Mucosa of stomach (tissue), 1 donor: Measurements from ENCODE around the gene SARM1.

ENCODE experiments used
- H3K27me3 ChIP-seq: one replicate; pipeline ENCODE4 v1.7.0; 2013; ENCODE audit warnings: mild to moderate bottlenecking, low read length; ENCODE audit not compliant: control insufficient read depth, insufficient read depth
- H3K36me3 ChIP-seq: one replicate; pipeline ENCODE4 v1.7.0; 2013; ENCODE audit warnings: low read length; ENCODE audit not compliant: control insufficient read depth, insufficient read depth
- H3K4me1 ChIP-seq: one replicate; pipeline ENCODE4 v1.7.0; 2013; ENCODE audit warnings: mild to moderate bottlenecking, low read length; ENCODE audit not compliant: control insufficient read depth, insufficient read depth
- H3K4me3 ChIP-seq: one replicate; pipeline ENCODE4 v1.7.0; 2013; ENCODE audit warnings: low read length
- H3K9ac ChIP-seq: one replicate; pipeline ENCODE4 v1.7.0; 2013; ENCODE audit warnings: mild to moderate bottlenecking, low read length, moderate library complexity
- H3K9me3 ChIP-seq: one replicate; pipeline ENCODE4 v1.7.0; 2013; ENCODE audit warnings: mild to moderate bottlenecking, low read length, moderate library complexity; ENCODE audit not compliant: control insufficient read depth
- donor health status: Pancreatic carcinoma.

Gene SARM1

GRCh38 chr17:28363776-28364650 is 7.5 kb upstream of the SARM1 start:
- no peak overlapping the region for H3K4me3 ChIP-seq
- no peaks in the 10 kb centered on the region for H3K27me3 ChIP-seq
- peaks cover 6% of the 10 kb centered on the region for H3K36me3 ChIP-seq
- H3K9me3 ChIP-seq, result no peaks in the 10 kb centered on the region
- no peaks in the 10 kb centered on the region for H3K4me1 ChIP-seq
- no peak overlapping the region for H3K9ac ChIP-seq

GRCh38 chr17:28364665-28365363 is 6.7 kb upstream of the SARM1 start, which contains the start of gene SEBOX:
Gene SEBOX, minus strand, starts transcription at chr17:28365199. Its CDS starts 48 bp downstream, at chr17:28365151.
- no peaks in the 10 kb centered on the region for H3K9me3 ChIP-seq
- no peaks in the 10 kb centered on the region for H3K27me3 ChIP-seq
- no peak within 1 kb of the TSS for H3K4me3 ChIP-seq
- no peaks in the 10 kb centered on the region for H3K4me1 ChIP-seq
- H3K9ac ChIP-seq, result no peak within 1 kb of the TSS
- H3K36me3 ChIP-seq, result peaks cover 6% of the 10 kb centered on the region

DNA sequence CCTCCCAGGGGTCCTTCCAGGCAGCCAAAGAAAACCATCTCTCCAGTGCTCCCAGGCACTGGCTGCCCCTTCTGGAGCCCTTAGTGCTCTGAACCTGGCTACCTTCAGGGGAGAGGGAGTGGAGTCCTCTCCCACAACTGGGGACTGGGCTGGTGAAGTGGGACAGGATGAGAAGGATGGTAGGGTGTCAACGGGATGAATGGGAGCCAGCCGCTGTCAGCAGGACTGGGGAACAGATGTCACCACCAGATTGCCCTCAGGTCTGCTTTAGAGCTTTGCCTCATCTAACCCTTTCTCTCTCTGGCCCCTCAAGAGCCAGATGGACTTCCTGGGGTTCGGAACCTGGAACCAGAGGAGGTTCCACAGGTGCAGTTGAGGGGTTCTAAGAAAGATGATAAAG is 6.0 kb upstream of the SARM1 start:
- Histone ChIP-seq H3K4me1 (no peaks in the 10 kb centered on the region), H3K27me3 (no peaks in the 10 kb centered on the region), H3K9ac (no peak overlapping the region), H3K4me3 (no peak overlapping the region), H3K9me3 (no peaks in the 10 kb centered on the region), H3K36me3 (peaks cover 6% of the 10 kb centered on the region)

DNA sequence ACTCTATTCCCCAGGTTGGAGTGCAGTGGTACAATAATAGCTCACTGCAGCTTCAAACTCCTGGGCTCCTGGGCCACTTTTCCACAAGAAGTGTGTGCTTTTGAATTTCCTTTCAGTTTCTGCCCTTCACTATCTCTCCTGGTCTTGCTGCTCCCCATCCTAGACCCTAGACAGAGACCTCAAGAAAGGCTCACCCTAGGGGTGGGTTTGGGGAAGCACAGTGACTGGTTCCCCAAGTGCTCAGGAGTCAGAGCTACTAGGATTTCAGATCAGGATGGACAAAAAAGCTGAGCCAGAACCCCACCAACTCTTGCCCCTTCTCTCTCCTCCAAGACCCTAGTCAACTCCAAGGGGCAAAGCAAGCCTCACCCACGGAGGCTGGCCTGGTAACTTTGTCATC is 4.9 kb upstream of the SARM1 start:
- Histone ChIP-seq H3K36me3 (no peaks in the 10 kb centered on the region), H3K9ac (no peak overlapping the region), H3K27me3 (peaks cover 1% of the 10 kb centered on the region), H3K4me1 (peaks cover 1% of the 10 kb centered on the region), H3K9me3 (no peaks in the 10 kb centered on the region), H3K4me3 (no peak overlapping the region)

DNA sequence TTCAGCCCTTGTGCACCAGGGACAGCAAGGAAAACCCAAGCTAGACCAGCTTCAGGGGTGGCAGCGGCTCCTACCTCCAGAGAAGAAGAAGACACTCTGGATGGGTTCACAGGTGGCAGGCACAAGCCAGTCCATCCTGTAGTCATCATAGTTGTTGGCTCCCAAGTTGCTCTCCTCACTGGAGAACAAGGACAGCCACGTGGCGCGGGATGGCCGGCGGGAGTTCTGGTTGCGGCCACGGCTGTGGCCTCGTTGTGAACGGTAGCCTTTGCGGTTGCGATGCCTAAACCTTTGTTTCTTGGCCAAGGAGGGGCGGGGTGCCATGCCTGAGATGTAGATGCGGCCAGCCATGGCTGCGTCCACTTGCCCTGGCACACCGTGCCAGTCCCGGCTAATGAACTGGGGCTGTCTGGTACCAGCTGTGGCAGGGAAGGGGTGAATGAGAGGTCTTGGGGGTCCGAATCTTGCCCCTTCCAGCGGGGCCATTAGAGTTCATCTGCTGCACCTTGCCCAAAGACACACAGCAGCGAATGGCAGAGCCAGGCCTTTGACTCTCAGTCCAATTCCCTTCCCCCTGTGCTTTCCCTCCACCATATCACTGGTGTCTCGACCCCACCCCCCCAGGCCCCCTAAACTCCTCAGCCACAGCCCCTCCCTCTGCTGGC is 3.7 kb upstream of the SARM1 start:
- H3K9me3 ChIP-seq, result no peaks in the 10 kb centered on the region
- peaks cover 8% of the 10 kb centered on the region for H3K4me1 ChIP-seq
- no peaks in the 10 kb centered on the region for H3K36me3 ChIP-seq
- H3K27me3 ChIP-seq, result peaks cover 13% of the 10 kb centered on the region
- no peak overlapping the region for H3K4me3 ChIP-seq
- no peak overlapping the region for H3K9ac ChIP-seq

- Histone ChIP-seq H3K36me3 (no peaks in the 10 kb centered on the region), H3K9ac (no peak overlapping the region), H3K27me3 (peaks cover 19% of the 10 kb centered on the region), H3K4me1 (peaks cover 11% of the 10 kb centered on the region), H3K9me3 (no peaks in the 10 kb centered on the region), H3K4me3 (no peak overlapping the region)
These were observed 3.1 kb upstream of the SARM1 start for GRCh38 chr17:28368306-28368831.

DNA sequence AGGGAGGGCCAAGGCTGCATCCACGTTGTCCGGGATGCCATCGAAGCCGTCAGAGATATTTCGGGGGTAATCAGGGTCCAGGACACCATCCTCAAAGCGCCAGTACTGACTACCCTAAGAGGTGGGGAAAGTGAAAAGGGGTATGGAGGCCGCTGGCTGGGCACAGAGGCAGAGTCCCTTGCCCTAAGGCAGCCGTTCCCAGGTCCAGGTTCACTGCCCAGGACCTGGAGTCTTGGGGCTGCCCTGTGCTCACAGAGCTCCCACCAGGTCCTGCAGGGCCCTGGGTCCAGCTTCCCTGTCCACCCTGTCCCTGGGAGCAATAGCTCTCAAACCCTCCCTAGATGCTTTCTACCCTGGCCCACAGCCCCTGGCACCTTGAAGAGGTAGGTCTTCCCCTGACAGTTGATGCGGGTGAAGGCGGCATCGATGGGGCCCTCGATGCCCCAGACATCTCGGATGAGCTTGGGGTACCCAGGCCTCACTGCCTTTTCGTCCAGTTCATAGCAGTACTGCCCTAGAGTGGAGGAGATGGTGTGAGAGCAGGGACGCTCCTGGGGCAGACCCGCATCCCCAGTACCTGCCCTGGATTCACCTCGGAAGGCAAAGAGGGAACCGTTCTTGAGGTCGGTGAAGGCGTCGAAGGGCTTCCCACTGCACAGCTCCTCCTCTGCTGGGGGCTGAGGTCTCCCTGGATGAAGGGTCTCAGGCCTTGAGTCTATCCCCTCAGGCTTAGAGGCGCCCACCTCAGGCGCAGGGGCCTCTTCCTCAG is 2.4 kb upstream of the SARM1 start:
- H3K9ac ChIP-seq, result no peak overlapping the region
- no peaks in the 10 kb centered on the region for H3K36me3 ChIP-seq
- H3K27me3 ChIP-seq, result peaks cover 22% of the 10 kb centered on the region
- peaks cover 11% of the 10 kb centered on the region for H3K4me1 ChIP-seq
- no peaks in the 10 kb centered on the region for H3K9me3 ChIP-seq
- no peak overlapping the region for H3K4me3 ChIP-seq

- H3K27me3 ChIP-seq, result peaks cover 22% of the 10 kb centered on the region
- no peak overlapping the region for H3K4me3 ChIP-seq
- no peaks in the 10 kb centered on the region for H3K36me3 ChIP-seq
- H3K9me3 ChIP-seq, result no peaks in the 10 kb centered on the region
- no peak overlapping the region for H3K9ac ChIP-seq
- H3K4me1 ChIP-seq, result peaks cover 11% of the 10 kb centered on the region
These were observed 1.8 kb upstream of the SARM1 start for GRCh38 chr17:28369684-28370034.

GRCh38 chr17:28370035-28370743 is 1.3 kb upstream of the SARM1 start, which contains the start of gene VTN:
Gene VTN, minus strand, starts transcription at chr17:28370307. Its CDS starts 104 bp downstream, at chr17:28370203.
- no peaks in the 10 kb centered on the region for H3K36me3 ChIP-seq
- no peak within 1 kb of the TSS for H3K9ac ChIP-seq
- H3K4me3 ChIP-seq, result no peak within 1 kb of the TSS
- H3K4me1 ChIP-seq, result peaks cover 11% of the 10 kb centered on the region
- peaks cover 26% of the 10 kb centered on the region for H3K27me3 ChIP-seq
- H3K9me3 ChIP-seq, result no peaks in the 10 kb centered on the region

- H3K4me3 ChIP-seq, result no peak overlapping the region
- no peak overlapping the region for H3K9ac ChIP-seq
- no peaks in the 10 kb centered on the region for H3K9me3 ChIP-seq
- H3K36me3 ChIP-seq, result no peaks in the 10 kb centered on the region
- H3K4me1 ChIP-seq, result peaks cover 11% of the 10 kb centered on the region
- peaks cover 26% of the 10 kb centered on the region for H3K27me3 ChIP-seq
These were observed 770 bp upstream of the SARM1 start for GRCh38 chr17:28370744-28371103.
